Lower leg skin (tissue), 4 donors: Measurements from ENCODE around the gene SRCIN1. TPM values are rescaled to one million over a fixed set of nuclear protein-coding genes. Genes with fewer than 3 reads are reported as not detected.
"Not testable (repeated sequence)": the region's sequence is repeated elsewhere in the genome, so short reads cannot be mapped to it uniquely, and the experiment has no call there.

Experiments used
- DNase-seq, 2 donors: peaks; one replicate each; pipeline ENCODE4 v3.0.0-alpha.2; 2019; ENCODE audit warnings: low spot score in 2 of 2
- H3K4me3 ChIP-seq: fragments of 200-600 bp; sonication (generic); 2 replicates; pipeline ENCODE4 v1.5.1; 2017; ENCODE audit warnings: mild to moderate bottlenecking, low read depth; ENCODE audit not compliant: poor library complexity, severe bottlenecking
- CTCF ChIP-seq, 3 donors: fragments of 450-650 bp; IDR thresholded peaks; one replicate each; pipeline ENCODE4 v1.5.1; 2016; ENCODE audit warnings: antibody characterized with exemption in 3 of 3, mild to moderate bottlenecking in 3 of 3, moderate library complexity in 2 of 3
- POLR2A ChIP-seq, 2 donors: fragments of 450-650 bp; IDR thresholded peaks; one replicate each; pipeline ENCODE4 v1.6.1; 2016 to 2017; ENCODE audit warnings: antibody characterized with exemption in 2 of 2, mild to moderate bottlenecking in 1 of 2, moderate library complexity in 1 of 2
- WGBS, 2 donors: methylation state at CpG; one replicate each; pipeline ENCODE4 v1.1.5; 2018; 5-methylcytosine and 5-hydroxymethylcytosine counted together
- intact Hi-C: fragments of 100-400 bp; cut with DNase I; formaldehyde crosslinking; loops from one replicate; pipeline ENCODE4 v1.15.0; 2023; ENCODE audit warnings: low total_unique reads
- total RNA-seq, 4 donors: library from RNA; depleted of rRNA; stranded (reverse); fragments of >200 nt; gene quantifications; one replicate each; pipeline ENCODE4 v1.1.0, GENCODE V29; 2016

The SRCIN1 gene
- total RNA-seq, 4 donors from 2014 or later, result 12.0 to 20.2 (median 15.6) TPM

GRCh38 chr17:38637951-38638350 lies 32.2 kb upstream of the SRCIN1 start:
- no peak overlapping the region for H3K4me3 ChIP-seq
- 86 to 94% methylated on average over 4 of the region's 4 CpGs for WGBS, 2 donors
- intact Hi-C loops, result no loop called here
- no peak for DNase-seq
- TF ChIP-seq POLR2A (IDR thresholded peaks at IDR 0.05) (no peak), CTCF (IDR thresholded peaks at IDR 0.05) (no peak)

- WGBS, 2 donors, result 59 to 68% methylated on average over 9 of the region's 9 CpGs
- H3K4me3 ChIP-seq, result no peak overlapping the region
- intact Hi-C loops, result no loop called here
- TF ChIP-seq CTCF (IDR thresholded peaks at IDR 0.05), result no peak
- no peak for TF ChIP-seq POLR2A (IDR thresholded peaks at IDR 0.05)
- peak in 1 of 2 donors; percentile 43 for DNase-seq
Observed at GRCh38 chr17:38636054-38636453, 30.3 kb upstream of the SRCIN1 start.

- TF ChIP-seq POLR2A (IDR thresholded peaks at IDR 0.05) (no peak), CTCF (IDR thresholded peaks at IDR 0.05) (no peak)
- WGBS, 2 donors, result 67 to 70% methylated on average over 6 of the region's 6 CpGs
- intact Hi-C loops, result no loop called here
- no peak for DNase-seq
- no peak overlapping the region for H3K4me3 ChIP-seq
Observed at GRCh38 chr17:38632334-38632733, 26.6 kb upstream of the SRCIN1 start.

- intact Hi-C loops, result no loop called here
- 63 to 67% methylated on average over 3 of the region's 3 CpGs for WGBS, 2 donors
- DNase-seq, result peak in 1 of 2 donors; percentile 69
- H3K4me3 ChIP-seq, result no peak overlapping the region
- no peak for TF ChIP-seq POLR2A (IDR thresholded peaks at IDR 0.05)
- no peak for TF ChIP-seq CTCF (IDR thresholded peaks at IDR 0.05)
Observed at GRCh38 chr17:38628441-38628840, 22.7 kb upstream of the SRCIN1 start.

GRCh38 chr17:38627957-38628356 lies 22.2 kb upstream of the SRCIN1 start:
- intact Hi-C loops, result no loop called here
- no peak overlapping the region for H3K4me3 ChIP-seq
- peak in 1 of 2 donors; percentile 9 for DNase-seq
- 91 to 94% methylated on average over 2 of the region's 2 CpGs for WGBS, 2 donors
- no peak for TF ChIP-seq CTCF (IDR thresholded peaks at IDR 0.05)
- TF ChIP-seq POLR2A (IDR thresholded peaks at IDR 0.05), result no peak

GRCh38 chr17:38626606-38627226 lies 21.0 kb upstream of the SRCIN1 start:
- intact Hi-C loops, H3K4me3 ChIP-seq: not testable (repeated sequence)
- peak in 1 of 2 donors; percentile 68 for DNase-seq
- 82 to 85% methylated on average over 6 of the region's 6 CpGs for WGBS, 2 donors
